GM21786 (cell line): ENCODE results near the gene CXCR3.

Experiments used
- ATAC-seq: cut with Tn5 transposase; IDR thresholded peaks from one replicate; pipeline ENCODE4 v1.9.1; 2021; ENCODE audit not compliant: unreplicated experiment

CXCR3 gene

GRCh38 chrX:71637253-71637618, 18.9 kb upstream of the CXCR3 start:
- ATAC-seq, result no peak

- no peak for ATAC-seq
Observed at GRCh38 chrX:71636438-71637252, 18.3 kb upstream of the CXCR3 start.

DNA sequence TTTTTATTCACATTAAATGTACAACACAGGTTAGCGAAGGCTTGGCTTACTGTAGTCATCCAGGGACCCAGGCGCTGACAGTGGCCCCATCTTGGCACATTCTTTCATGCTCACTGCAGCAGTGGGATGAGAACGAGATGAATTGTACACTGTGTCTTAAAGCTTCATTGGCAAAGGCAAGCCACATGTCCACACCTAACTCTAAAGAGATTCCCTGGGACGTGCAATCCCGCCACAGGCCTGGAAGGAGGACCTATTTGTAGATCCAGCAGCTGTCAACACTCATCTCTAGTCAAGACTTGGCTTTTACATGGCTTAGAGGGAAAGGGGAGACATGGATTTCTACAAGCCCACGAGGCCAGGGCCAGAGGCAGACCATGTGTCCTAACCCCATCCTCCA, 16.1 kb upstream of the CXCR3 start:
- no peak for ATAC-seq

GRCh38 chrX:71632923-71633657, 14.8 kb upstream of the CXCR3 start:
- ATAC-seq, result peak; percentile 47

- ATAC-seq, result peak; percentile 69
Observed at GRCh38 chrX:71629467-71629866, 11.2 kb upstream of the CXCR3 start.

GRCh38 chrX:71627588-71628404, 9.5 kb upstream of the CXCR3 start:
- no peak for ATAC-seq

GRCh38 chrX:71626576-71626975, 8.3 kb upstream of the CXCR3 start:
- no peak for ATAC-seq

- no peak for ATAC-seq
Observed at GRCh38 chrX:71625471-71625870, 7.2 kb upstream of the CXCR3 start.

DNA sequence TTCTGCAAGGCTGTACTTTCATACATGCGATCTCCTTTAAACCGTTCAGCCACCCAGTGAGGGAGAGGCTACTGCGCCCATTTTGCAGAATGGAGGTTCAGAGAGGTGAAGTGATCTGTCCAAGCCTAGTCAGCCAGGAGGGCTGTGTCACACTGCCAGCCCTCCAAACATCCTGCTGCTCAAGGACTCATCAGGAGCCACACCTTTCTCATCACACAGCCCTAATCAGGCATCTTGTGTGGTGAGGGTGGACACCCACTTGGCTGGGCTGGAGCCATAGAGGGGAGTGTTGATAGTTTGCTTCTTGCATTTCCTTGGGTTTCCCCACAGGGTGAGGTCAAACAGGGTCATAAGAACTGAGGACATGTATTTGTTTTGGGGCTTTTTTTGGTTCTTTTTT, 5.4 kb upstream of the CXCR3 start:
- no peak for ATAC-seq

GRCh38 chrX:71622576-71623450, 4.5 kb upstream of the CXCR3 start:
- ATAC-seq, result peak; percentile 56

DNA sequence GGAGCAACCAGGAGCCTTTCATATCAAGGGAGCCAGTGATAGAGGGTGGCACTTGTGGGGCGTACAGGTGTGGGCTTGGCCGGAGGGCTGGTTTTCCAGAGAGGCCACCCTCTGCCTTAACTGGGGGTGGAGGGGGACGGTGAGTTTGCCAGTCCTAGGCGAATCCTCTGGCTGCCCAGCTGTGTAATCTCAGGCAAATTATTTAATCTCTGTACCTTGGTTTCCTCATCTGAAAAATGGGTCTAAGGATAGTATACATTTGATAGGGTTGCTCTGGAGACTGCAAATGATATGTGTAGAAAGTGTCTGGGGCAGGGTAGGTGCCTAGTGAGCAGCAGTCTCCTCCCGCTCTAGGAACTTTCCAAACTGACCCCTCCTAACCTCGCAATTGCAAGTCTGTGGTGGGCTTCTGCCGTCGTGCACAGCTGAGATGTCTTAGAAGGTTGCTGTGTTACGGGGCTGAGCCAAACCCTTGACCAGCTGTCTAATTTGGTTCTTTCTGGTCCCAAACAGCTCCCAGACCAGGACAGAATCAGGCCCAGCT, 3.8 kb upstream of the CXCR3 start:
- no peak for ATAC-seq

- ATAC-seq, result no peak
Observed at GRCh38 chrX:71621603-71622002, 3.3 kb upstream of the CXCR3 start.

DNA sequence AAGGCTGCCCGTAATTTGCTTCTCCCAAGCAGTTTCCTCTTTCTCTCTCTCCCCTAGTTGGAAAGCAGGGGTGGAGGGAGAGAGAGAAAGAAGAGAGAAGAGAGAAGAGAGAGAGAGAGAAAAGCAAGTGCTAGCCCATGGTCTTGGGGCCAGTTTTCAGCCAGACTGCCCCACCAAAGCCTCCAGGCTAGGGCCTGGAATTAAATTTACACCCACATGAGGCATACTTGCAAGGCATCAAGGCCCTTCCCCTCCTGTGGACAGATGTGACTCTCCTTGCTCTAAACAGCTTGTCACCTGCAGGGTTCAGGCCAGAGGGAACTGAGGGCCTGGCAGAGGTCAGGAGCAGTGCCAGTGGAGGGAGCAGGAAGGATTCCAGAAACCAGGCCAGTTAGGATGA, 1.7 kb upstream of the CXCR3 start:
- no peak for ATAC-seq

DNA sequence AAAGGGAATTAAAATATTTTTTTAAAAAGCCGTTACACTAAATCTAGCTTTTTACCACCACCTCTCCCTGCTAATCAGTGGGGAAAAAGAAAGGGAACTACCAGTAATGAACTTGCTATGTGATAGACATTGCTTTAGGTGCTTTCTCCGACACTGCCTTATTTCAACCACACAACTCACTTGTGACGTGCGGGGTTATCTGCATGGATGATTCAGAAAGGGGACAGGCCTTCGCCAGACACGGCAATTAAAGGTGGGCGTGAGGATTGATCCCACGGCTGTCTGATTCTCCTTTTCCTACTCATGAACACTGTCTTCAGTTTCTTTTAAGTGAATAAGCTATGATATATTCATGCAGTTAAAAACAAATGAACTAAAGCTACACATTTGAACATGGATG, 882 bp upstream of the CXCR3 start:
- ATAC-seq, result no peak

GRCh38 chrX:71618787-71619186, 476 bp upstream of the CXCR3 start:
- ATAC-seq, result no peak

DNA sequence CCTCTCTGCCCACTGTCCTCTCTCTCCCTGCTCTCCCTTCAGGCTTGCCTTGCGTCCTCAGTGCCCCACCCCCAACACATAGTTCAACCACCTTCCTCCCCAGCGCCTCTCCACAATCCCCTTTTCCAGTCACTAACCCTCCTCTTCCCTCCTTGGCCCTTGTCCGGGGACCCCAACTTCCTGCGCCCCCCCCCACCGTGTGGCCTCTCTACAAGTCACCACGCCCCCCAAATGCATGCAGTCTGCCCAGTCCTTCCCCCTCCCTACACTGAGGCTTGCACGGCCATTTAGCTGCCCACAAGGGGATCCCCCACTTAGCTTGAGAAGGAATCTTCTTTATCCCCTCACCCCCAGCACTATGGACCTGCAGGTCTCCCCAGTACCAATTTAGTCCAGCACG, 569 bp downstream of the CXCR3 start:
- ATAC-seq, result no peak

DNA sequence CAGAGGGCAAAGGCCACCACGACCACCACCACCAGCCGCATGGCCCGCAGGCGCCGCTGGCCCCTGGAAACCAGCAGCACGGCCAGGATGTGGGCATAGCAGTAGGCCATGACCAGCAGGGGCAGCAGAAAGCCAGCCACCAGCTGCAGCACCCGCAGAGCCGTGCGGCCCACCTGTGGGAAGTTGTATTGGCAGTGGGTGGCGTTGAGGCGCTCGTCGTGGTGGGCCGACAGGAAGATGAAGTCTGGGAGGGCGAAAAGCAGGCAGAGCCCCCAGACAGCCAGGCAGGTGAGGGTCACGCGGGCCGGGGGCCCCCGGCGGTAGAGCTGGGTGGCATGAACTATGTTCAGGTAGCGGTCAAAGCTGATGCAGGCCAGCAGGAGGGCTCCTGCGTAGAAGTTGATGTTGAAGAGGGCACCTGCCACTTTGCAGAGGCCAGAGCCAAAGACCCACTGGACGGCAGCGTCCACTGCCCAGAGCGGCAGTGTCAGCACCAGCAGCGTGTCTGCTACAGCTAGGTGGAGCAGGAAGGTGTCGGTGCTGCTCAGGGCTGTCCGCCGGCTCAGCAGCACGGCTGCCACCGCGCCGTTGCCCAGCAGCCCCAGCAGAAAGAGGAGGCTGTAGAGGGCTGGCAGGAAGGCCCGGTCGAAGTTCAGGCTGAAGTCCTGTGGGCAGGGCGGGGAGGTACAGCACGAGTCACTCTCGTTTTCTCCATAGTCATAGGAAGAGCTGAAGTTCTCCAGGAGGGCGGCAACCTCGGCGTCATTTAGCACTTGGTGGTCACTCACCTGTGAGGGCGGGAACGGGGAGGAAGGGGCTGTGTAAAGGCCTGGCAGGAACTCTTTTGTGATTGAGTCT, 1.4 kb downstream of the CXCR3 start:
- no peak for ATAC-seq

- ATAC-seq, result peak; percentile 29
Observed at GRCh38 chrX:71615954-71616353, 2.4 kb downstream of the CXCR3 start.

DNA sequence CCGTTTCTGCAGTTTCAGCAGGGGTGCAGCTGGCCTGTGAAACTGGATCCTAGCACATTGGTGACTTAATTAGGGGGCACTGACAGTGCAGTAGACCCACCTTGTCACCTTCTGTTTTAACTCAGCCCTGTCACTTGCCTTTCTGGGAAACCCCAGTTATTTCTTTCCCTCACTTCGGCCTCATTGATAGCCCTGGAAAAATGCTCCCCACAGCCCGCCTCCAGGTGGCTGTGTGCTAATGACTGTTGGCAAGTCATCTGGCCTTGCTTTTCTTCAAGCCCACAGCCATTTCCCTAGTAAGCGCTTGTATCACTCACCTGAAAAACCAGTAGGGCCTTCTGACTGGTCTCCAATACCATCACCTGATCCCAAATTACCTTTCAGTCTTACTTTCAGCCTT, 3.3 kb downstream of the CXCR3 start:
- ATAC-seq, result no peak

DNA sequence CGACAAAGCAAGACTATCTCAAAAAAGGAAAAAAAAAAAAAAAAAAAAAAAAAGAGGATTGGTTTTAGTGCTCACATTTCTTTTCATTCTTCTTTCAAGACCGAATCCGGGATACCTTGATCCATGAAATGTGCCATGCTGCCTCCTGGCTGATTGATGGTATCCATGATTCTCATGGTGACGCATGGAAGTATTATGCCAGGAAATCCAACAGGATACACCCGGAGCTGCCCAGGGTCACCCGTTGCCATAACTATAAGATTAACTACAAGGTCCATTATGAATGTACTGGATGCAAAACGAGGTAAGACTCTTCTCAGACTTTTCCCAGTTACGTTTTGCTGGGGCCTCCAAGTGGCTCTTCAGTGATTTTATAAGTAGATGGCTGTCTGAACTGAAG, 6.1 kb downstream of the CXCR3 start:
- ATAC-seq, result no peak
